Measurements from ENCODE around the gene HEXIM1. TPM values are rescaled to one million over a fixed set of nuclear protein-coding genes. Genes with fewer than 3 reads are reported as not detected.

The HEXIM1 gene, protein sequence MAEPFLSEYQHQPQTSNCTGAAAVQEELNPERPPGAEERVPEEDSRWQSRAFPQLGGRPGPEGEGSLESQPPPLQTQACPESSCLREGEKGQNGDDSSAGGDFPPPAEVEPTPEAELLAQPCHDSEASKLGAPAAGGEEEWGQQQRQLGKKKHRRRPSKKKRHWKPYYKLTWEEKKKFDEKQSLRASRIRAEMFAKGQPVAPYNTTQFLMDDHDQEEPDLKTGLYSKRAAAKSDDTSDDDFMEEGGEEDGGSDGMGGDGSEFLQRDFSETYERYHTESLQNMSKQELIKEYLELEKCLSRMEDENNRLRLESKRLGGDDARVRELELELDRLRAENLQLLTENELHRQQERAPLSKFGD
- 42.3 to 53.2 TPM (median 47.9 TPM) in 5 replicates for total RNA-seq (2022; extraction: Qiagen RNA extraction; ENCODE audit: low read depth)

DNA sequence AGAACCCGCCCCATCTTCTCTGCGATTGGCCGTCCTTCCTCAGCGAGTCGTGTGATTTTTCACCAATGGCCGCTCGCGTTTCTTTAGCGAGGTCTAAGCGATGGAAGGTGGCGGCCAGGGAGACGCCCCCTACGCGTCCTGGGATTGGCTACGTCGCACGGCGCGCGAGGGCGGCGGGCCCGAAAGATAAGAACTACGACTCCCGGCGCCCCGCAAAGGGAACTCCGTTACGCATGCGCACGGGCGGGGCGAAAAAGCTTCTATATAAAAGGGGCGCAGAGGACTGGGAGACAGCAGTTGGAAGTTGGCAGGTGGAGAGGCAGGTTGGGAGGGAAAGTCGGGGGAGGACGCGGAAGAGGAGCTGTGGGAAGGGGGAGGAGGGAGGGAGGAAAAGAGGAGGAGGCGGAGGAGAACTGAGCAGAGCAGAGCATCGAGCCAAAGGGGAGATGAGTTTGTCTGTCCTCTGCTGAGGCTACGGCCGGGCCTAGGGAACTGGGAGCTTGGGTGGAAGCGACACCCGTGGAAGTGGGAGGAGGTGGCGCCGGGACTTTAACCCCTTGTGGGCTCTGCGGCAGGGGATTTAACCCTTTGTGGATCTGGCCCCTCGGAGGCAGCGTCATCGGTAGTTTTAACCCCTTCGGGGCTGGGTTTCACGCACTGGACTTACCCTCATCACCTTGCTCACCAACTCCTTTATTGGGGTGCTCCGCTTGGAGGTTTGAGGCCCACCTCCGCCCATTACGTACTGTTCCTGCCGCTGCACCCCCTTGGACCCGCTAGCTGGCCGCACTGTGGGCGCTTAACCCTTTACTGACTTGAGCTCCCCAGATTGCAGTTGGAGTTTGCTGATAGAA is at the start of gene HEXIM1:
Gene HEXIM1 (plus strand): TSS at position 293 of the 854 bp plus-strand sequence. CDS start 716 bp downstream, outside the sequence.

DNA sequence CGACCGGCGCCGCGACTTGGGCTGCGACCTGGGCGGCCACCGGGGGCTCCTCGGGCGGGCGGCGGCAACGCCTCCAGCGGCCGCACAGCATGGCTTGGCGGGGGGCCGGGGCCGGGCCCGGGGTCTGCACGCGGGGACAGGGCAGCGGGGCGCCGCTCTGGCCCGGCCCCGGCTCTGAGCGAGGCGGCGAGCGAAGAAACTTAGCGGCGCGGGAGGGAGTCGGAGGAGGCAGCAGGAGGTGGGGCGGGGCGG is 16.0 kb upstream of the HEXIM1 start, which contains the start of gene PLCD3:
Gene PLCD3 (minus strand): TSS at position 196 of the 252 bp plus-strand sequence. CDS start 105 bp downstream, at position 91.

DNA sequence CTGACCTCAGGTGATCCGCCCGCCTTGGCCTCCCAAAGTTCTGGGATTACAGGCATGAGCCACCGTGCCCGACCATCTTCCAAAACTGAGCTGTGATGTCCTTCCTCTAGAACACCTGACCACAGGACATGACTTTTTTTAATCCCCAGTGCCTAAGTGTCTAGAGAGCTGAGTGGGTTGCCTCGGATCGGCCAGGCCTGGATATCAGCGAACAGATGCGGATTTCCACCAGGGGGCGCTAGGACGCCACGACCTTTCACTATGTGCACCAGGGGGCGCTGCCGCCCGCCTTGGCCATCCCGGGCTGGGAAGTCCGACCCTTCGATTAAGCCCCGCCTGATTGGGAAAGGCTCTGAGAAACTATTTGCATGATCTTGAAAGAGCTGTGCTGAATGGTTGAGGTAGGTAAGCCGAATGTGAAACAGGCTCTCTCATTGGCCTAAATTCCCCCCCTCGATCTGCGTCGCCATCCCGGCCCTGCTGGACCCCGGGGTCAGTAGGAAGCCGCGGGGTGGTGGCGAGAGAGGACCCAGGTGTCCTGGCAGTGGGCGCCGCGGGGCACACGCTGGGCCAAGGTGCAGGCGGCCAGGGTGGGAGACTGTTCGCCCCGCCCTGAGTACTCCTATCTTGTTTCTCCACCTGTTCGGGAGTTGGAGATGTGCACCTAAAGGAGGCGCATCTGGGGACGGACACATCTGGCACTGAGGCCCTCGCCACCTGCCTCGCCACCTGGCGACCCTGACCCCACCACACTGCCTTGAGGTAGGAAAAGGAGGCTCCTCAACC is 12.9 kb upstream of the HEXIM1 start, which contains the start of gene ACBD4:
Gene ACBD4 (plus strand): TSS at position 496 of the 786 bp plus-strand sequence. CDS start 458 bp downstream, outside the sequence.

DNA sequence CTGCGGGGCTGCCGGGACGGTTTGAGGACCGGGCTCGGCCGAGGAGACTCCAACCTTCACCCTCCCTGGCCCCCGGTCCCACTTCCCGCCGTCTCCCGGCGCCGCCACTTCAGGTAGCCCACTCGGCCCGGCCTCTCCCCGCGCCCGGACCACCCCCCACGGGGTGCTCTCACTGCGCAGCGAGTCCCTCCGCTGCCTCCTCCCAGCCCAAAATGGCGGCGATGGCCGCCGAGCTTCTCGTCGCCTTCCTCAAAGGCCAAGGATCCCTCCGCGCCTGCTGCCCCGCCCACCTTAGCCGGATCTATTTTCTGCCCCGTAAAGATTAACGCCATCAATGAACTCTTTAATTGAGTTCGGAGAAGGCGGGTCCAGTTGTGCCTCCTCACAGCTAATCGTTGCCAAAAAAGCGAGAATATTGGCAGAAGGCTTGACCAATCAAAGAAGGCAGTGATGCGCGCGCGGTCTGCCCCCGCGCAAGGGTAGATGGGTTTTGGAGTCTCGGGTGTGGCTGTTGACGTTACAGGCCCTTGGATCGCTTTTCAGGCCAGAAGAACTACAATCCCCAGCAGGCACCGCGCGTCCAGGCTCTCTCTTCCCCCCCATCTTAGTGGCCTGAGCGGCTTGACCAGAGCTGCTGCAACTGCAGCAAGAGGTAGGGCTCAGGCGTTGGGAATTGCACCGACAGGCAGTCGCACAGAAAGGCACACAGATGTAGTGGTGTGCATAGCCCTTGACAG is 13.2 kb downstream of the HEXIM1 start, which contains the start of gene HEXIM2:
Gene HEXIM2 (plus strand): TSS at position 588 of the 737 bp plus-strand sequence. CDS start 919 bp downstream, outside the sequence.

Other genes starting within 250 kb of the HEXIM1 start
- gene EFTUD2, start 249.0 kb upstream of the HEXIM1 start, total RNA-seq (2022; extraction: Qiagen RNA extraction; ENCODE audit: low read depth): 143 to 164 TPM (median 147 TPM) in 5 replicates
- gene GFAP, start 233.0 kb upstream of the HEXIM1 start, total RNA-seq (2022; extraction: Qiagen RNA extraction; ENCODE audit: low read depth): 0.70 to 1.0 TPM (median 0.98 TPM) in 5 replicates
- gene KIF18B, start 200.7 kb upstream of the HEXIM1 start, total RNA-seq (2022; extraction: Qiagen RNA extraction; ENCODE audit: low read depth): 28.5 to 39.8 TPM (median 35.4 TPM) in 5 replicates
- 17.0 to 30.5 TPM (median 28.7 TPM) in 5 replicates for gene C1QL1, start 180.2 kb upstream of the HEXIM1 start, total RNA-seq (2022; extraction: Qiagen RNA extraction; ENCODE audit: low read depth)
- gene DCAKD, start 96.8 kb upstream of the HEXIM1 start, total RNA-seq (2022; extraction: Qiagen RNA extraction; ENCODE audit: low read depth): 14.0 to 16.9 TPM (median 16.8 TPM) in 5 replicates
- 164 to 390 TPM (median 182 TPM) in 5 replicates for gene NMT1, start 87.2 kb upstream of the HEXIM1 start, total RNA-seq (2022; extraction: Qiagen RNA extraction; ENCODE audit: low read depth)
- gene PLCD3, start 16.0 kb upstream of the HEXIM1 start, total RNA-seq (2022; extraction: Qiagen RNA extraction; ENCODE audit: low read depth): 146 to 212 TPM (median 192 TPM) in 5 replicates
- gene ACBD4, start 12.8 kb upstream of the HEXIM1 start, total RNA-seq (2022; extraction: Qiagen RNA extraction; ENCODE audit: low read depth): 6.0 to 8.2 TPM (median 7.3 TPM) in 5 replicates
- gene HEXIM2, start 13.4 kb downstream of the HEXIM1 start, total RNA-seq (2022; extraction: Qiagen RNA extraction; ENCODE audit: low read depth): 13.8 to 20.2 TPM (median 16.0 TPM) in 5 replicates
- gene FMNL1, start 73.4 kb downstream of the HEXIM1 start, total RNA-seq (2022; extraction: Qiagen RNA extraction; ENCODE audit: low read depth): 31.4 to 37.6 TPM (median 36.1 TPM) in 5 replicates
- 0.08 to 0.19 TPM (median 0.15 TPM) in 5 replicates for gene SPATA32, start 113.6 kb downstream of the HEXIM1 start, total RNA-seq (2022; extraction: Qiagen RNA extraction; ENCODE audit: low read depth)
- gene MAP3K14, start 168.5 kb downstream of the HEXIM1 start, total RNA-seq (2022; extraction: Qiagen RNA extraction; ENCODE audit: low read depth): 44.8 to 65.3 TPM (median 59.6 TPM) in 5 replicates